ENCODE results near the gene FAM180B.

The FAM180B gene

GRCh38 chr11:47589118-47589517 lies 2.6 kb downstream of the FAM180B start:
- Histone ChIP-seq H3K4ac (ENCODE audit: low read depth, low read length) (no peak overlapping the region), H3K36me3 (ENCODE audit: control insufficient read depth, insufficient read depth, low read length) (no peaks in the 10 kb centered on the region), H3K4me2 (ENCODE audit: low read length) (no peak overlapping the region), H3K23ac (ENCODE audit: low read length) (no peak overlapping the region), H3K79me1 (ENCODE audit: low read length) (no peaks in the 10 kb centered on the region), H4K8ac (ENCODE audit: low read depth, low read length) (no peak overlapping the region), H3K4me3 (ENCODE audit: low read length) (no peak overlapping the region), H3K27ac (ENCODE audit: low read depth, low read length) (no peak overlapping the region), H4K5ac (ENCODE audit: low read length) (no peak overlapping the region), H3K56ac (ENCODE audit: low read length) (no peak overlapping the region), H3K27me3 (ENCODE audit: insufficient read depth, low read length, poor library complexity) (peaks cover 16% of the 10 kb centered on the region), H2BK15ac (replicated peaks; ENCODE audit: low read depth) (no peak overlapping the region), H2AK5ac (ENCODE audit: low read length) (no peak overlapping the region), H3K18ac (ENCODE audit: low read length) (no peak overlapping the region), H3K9ac (ENCODE audit: low read length) (no peak overlapping the region), H3K79me2 (ENCODE audit: control insufficient read depth, insufficient read depth, low read length) (no peaks in the 10 kb centered on the region), H3K4me1 (ENCODE audit: control insufficient read depth, low read depth, low read length) (peaks cover 2% of the 10 kb centered on the region), H2BK5ac (ENCODE audit: low read length) (no peak overlapping the region), H2BK120ac (ENCODE audit: low read depth, low read length) (no peak overlapping the region)
- no peak for DNase-seq
- no CpG with 5 or more reads among the region's 11 CpGs for WGBS (ENCODE audit: extremely low coverage, insufficient coverage, low lambda C conversion rate)

GRCh38 chr11:47589584-47589976 lies 3.1 kb downstream of the FAM180B start:
- Histone ChIP-seq H2BK15ac (replicated peaks; ENCODE audit: low read depth) (no peak overlapping the region), H3K4me2 (ENCODE audit: low read length) (no peak overlapping the region), H3K4ac (ENCODE audit: low read depth, low read length) (no peak overlapping the region), H2BK120ac (ENCODE audit: low read depth, low read length) (no peak overlapping the region), H3K23ac (ENCODE audit: low read length) (no peak overlapping the region), H3K56ac (ENCODE audit: low read length) (no peak overlapping the region), H3K36me3 (ENCODE audit: control insufficient read depth, insufficient read depth, low read length) (no peaks in the 10 kb centered on the region), H3K27ac (ENCODE audit: low read depth, low read length) (no peak overlapping the region), H2AK5ac (ENCODE audit: low read length) (no peak overlapping the region), H3K18ac (ENCODE audit: low read length) (no peak overlapping the region), H2BK5ac (ENCODE audit: low read length) (no peak overlapping the region), H4K5ac (ENCODE audit: low read length) (no peak overlapping the region), H3K4me3 (ENCODE audit: low read length) (no peak overlapping the region), H3K9ac (ENCODE audit: low read length) (no peak overlapping the region), H3K79me2 (ENCODE audit: control insufficient read depth, insufficient read depth, low read length) (no peaks in the 10 kb centered on the region), H3K27me3 (ENCODE audit: insufficient read depth, low read length, poor library complexity) (peaks cover 16% of the 10 kb centered on the region), H3K79me1 (ENCODE audit: low read length) (no peaks in the 10 kb centered on the region), H4K8ac (ENCODE audit: low read depth, low read length) (no peak overlapping the region), H3K4me1 (ENCODE audit: control insufficient read depth, low read depth, low read length) (peaks cover 2% of the 10 kb centered on the region)
- no peak for DNase-seq
- WGBS (ENCODE audit: extremely low coverage, insufficient coverage, low lambda C conversion rate): no CpG with 5 or more reads among the region's 51 CpGs

- no peak overlapping the region for H3K18ac ChIP-seq (ENCODE audit: low read length)
Observed at GRCh38 chr11:47589977-47590861, 3.7 kb downstream of the FAM180B start.

GRCh38 chr11:47591764-47592163 lies 5.3 kb downstream of the FAM180B start:
- Histone ChIP-seq H4K8ac (ENCODE audit: low read depth, low read length) (no peak overlapping the region), H3K4me1 (ENCODE audit: control insufficient read depth, low read depth, low read length) (peaks cover 2% of the 10 kb centered on the region), H2BK5ac (ENCODE audit: low read length) (no peak overlapping the region), H2BK15ac (replicated peaks; ENCODE audit: low read depth) (no peak overlapping the region), H3K23ac (ENCODE audit: low read length) (peak overlapping the region; percentile 80), H3K27me3 (ENCODE audit: insufficient read depth, low read length, poor library complexity) (peaks cover 16% of the 10 kb centered on the region), H3K79me2 (ENCODE audit: control insufficient read depth, insufficient read depth, low read length) (no peaks in the 10 kb centered on the region), H3K9ac (ENCODE audit: low read length) (peak overlapping the region; percentile 21), H3K4me2 (ENCODE audit: low read length) (no peak overlapping the region), H2BK120ac (ENCODE audit: low read depth, low read length) (no peak overlapping the region), H3K4ac (ENCODE audit: low read depth, low read length) (no peak overlapping the region), H3K56ac (ENCODE audit: low read length) (peak overlapping the region; percentile 1), H2AK5ac (ENCODE audit: low read length) (no peak overlapping the region), H3K4me3 (ENCODE audit: low read length) (no peak overlapping the region), H3K27ac (ENCODE audit: low read depth, low read length) (no peak overlapping the region), H3K79me1 (ENCODE audit: low read length) (no peaks in the 10 kb centered on the region), H4K5ac (ENCODE audit: low read length) (no peak overlapping the region), H3K36me3 (ENCODE audit: control insufficient read depth, insufficient read depth, low read length) (no peaks in the 10 kb centered on the region), H3K18ac (ENCODE audit: low read length) (no peak overlapping the region)
- DNase-seq: peak; percentile 36
- WGBS (ENCODE audit: extremely low coverage, insufficient coverage, low lambda C conversion rate): no CpG with 5 or more reads among the region's 7 CpGs

More at GRCh38 chr11:47589977-47590861, 3.7 kb downstream of the FAM180B start:
- H3K79me1 ChIP-seq (ENCODE audit: low read length): no peaks in the 10 kb centered on the region
- peaks cover 16% of the 10 kb centered on the region for H3K27me3 ChIP-seq (ENCODE audit: insufficient read depth, low read length, poor library complexity)
- no peak overlapping the region for H3K4ac ChIP-seq (ENCODE audit: low read depth, low read length)
- H3K36me3 ChIP-seq (ENCODE audit: control insufficient read depth, insufficient read depth, low read length): no peaks in the 10 kb centered on the region
- DNase-seq: no peak
- no peak overlapping the region for H4K8ac ChIP-seq (ENCODE audit: low read depth, low read length)
- H2AK5ac ChIP-seq (ENCODE audit: low read length): no peak overlapping the region
- H3K56ac ChIP-seq (ENCODE audit: low read length): no peak overlapping the region
- H3K27ac ChIP-seq (ENCODE audit: low read depth, low read length): no peak overlapping the region
- H3K79me2 ChIP-seq (ENCODE audit: control insufficient read depth, insufficient read depth, low read length): no peaks in the 10 kb centered on the region
- no peak overlapping the region for H2BK5ac ChIP-seq (ENCODE audit: low read length)
- H3K9ac ChIP-seq (ENCODE audit: low read length): no peak overlapping the region
- H2BK15ac ChIP-seq (replicated peaks; ENCODE audit: low read depth): no peak overlapping the region
- peaks cover 2% of the 10 kb centered on the region for H3K4me1 ChIP-seq (ENCODE audit: control insufficient read depth, low read depth, low read length)
- no peak overlapping the region for H4K5ac ChIP-seq (ENCODE audit: low read length)
- H3K23ac ChIP-seq (ENCODE audit: low read length): no peak overlapping the region
- no peak overlapping the region for H2BK120ac ChIP-seq (ENCODE audit: low read depth, low read length)
- H3K4me2 ChIP-seq (ENCODE audit: low read length): no peak overlapping the region
- H3K4me3 ChIP-seq (ENCODE audit: low read length): no peak overlapping the region
- WGBS (ENCODE audit: extremely low coverage, insufficient coverage, low lambda C conversion rate): no CpG with 5 or more reads among the region's 122 CpGs

- Histone ChIP-seq H3K18ac (ENCODE audit: low read length) (no peak overlapping the region), H3K79me1 (ENCODE audit: low read length) (no peaks in the 10 kb centered on the region), H3K4me2 (ENCODE audit: low read length) (no peak overlapping the region), H3K36me3 (ENCODE audit: control insufficient read depth, insufficient read depth, low read length) (no peaks in the 10 kb centered on the region), H3K79me2 (ENCODE audit: control insufficient read depth, insufficient read depth, low read length) (no peaks in the 10 kb centered on the region), H4K5ac (ENCODE audit: low read length) (no peak overlapping the region), H3K23ac (ENCODE audit: low read length) (no peak overlapping the region), H3K4me3 (ENCODE audit: low read length) (no peak overlapping the region), H2BK5ac (ENCODE audit: low read length) (no peak overlapping the region), H2BK15ac (replicated peaks; ENCODE audit: low read depth) (no peak overlapping the region), H3K27ac (ENCODE audit: low read depth, low read length) (no peak overlapping the region), H3K4ac (ENCODE audit: low read depth, low read length) (no peak overlapping the region), H3K27me3 (ENCODE audit: insufficient read depth, low read length, poor library complexity) (peaks cover 16% of the 10 kb centered on the region), H4K8ac (ENCODE audit: low read depth, low read length) (no peak overlapping the region), H3K56ac (ENCODE audit: low read length) (no peak overlapping the region), H2BK120ac (ENCODE audit: low read depth, low read length) (no peak overlapping the region), H3K4me1 (ENCODE audit: control insufficient read depth, low read depth, low read length) (peaks cover 2% of the 10 kb centered on the region), H3K9ac (ENCODE audit: low read length) (no peak overlapping the region), H2AK5ac (ENCODE audit: low read length) (no peak overlapping the region)
- no CpG with 5 or more reads among the region's 4 CpGs for WGBS (ENCODE audit: extremely low coverage, insufficient coverage, low lambda C conversion rate)
- DNase-seq: no peak
Observed at GRCh38 chr11:47592251-47592650, 5.8 kb downstream of the FAM180B start.
